Mesenchymal stem cell (in vitro differentiated cells and primary cell): ENCODE measurements around the gene ZYG11A.
"Not testable (repeated sequence)": the region's sequence is repeated elsewhere in the genome, so short reads cannot be mapped to it uniquely, and the experiment has no call there.

Source experiments
- DNase-seq: peaks from one replicate; pipeline ENCODE4 v3.0.0-alpha.2; 2013
- H2AFZ ChIP-seq: one replicate; pipeline ENCODE4 v1.6.1; 2013; ENCODE audit warnings: low read depth, mild to moderate bottlenecking, control low read depth, inconsistent platforms, low read length, moderate library complexity
- H2AK5ac ChIP-seq: 2 replicates; pipeline ENCODE4 v1.6.1; 2013; ENCODE audit warnings: low read length, moderate library complexity, mild to moderate bottlenecking, inconsistent platforms; ENCODE audit not compliant: severe bottlenecking
- H2BK120ac ChIP-seq: one replicate; pipeline ENCODE4 v1.6.1; 2013; ENCODE audit warnings: low read depth, mild to moderate bottlenecking, inconsistent platforms, low read length, moderate library complexity
- H2BK12ac ChIP-seq, 2 experiments: one replicate each; pipeline ENCODE4 v1.6.1; 2013; ENCODE audit warnings: inconsistent platforms in 2 of 2, low read length in 2 of 2, mild to moderate bottlenecking in 2 of 2, moderate library complexity in 2 of 2, control low read depth in 1 of 2
- H2BK15ac ChIP-seq: one replicate; pipeline ENCODE4 v1.6.1; 2013; ENCODE audit warnings: mild to moderate bottlenecking, low read depth, inconsistent platforms; ENCODE audit not compliant: poor library complexity, severe bottlenecking
- H2BK5ac ChIP-seq: 2 replicates; pipeline ENCODE4 v1.6.1; 2013; ENCODE audit warnings: low read depth, mild to moderate bottlenecking, low read length, control low read depth, inconsistent platforms; ENCODE audit not compliant: poor library complexity, severe bottlenecking
- H3K14ac ChIP-seq, 2 experiments: one replicate each; pipeline ENCODE4 v1.6.1; 2013; ENCODE audit warnings: inconsistent platforms in 2 of 2, low read length in 2 of 2, control low read depth in 1 of 2, mild to moderate bottlenecking in 1 of 2, moderate library complexity in 1 of 2
- H3K18ac ChIP-seq, 2 experiments: one replicate each; pipeline ENCODE4 v1.6.1; 2013; ENCODE audit warnings: inconsistent platforms in 2 of 2, low read length in 2 of 2, control low read depth in 1 of 2, low read depth in 1 of 2, mild to moderate bottlenecking in 1 of 2
- H3K23ac ChIP-seq, 2 experiments: one replicate each; pipeline ENCODE4 v1.6.1; 2013; ENCODE audit warnings: inconsistent platforms in 2 of 2, low read length in 2 of 2, mild to moderate bottlenecking in 2 of 2, moderate library complexity in 2 of 2, control low read depth in 1 of 2
- H3K27ac ChIP-seq: 2 replicates; pipeline ENCODE4 v1.5.1; 2013; ENCODE audit warnings: mild to moderate bottlenecking, moderate library complexity, low read length, control low read depth, inconsistent platforms; ENCODE audit not compliant: poor library complexity, severe bottlenecking
- H3K27me3 ChIP-seq, 2 experiments: 2 replicates each; pipeline versions ENCODE4 v1.6.1 to v1.7.0; 2013; ENCODE audit warnings: low read length in 2 of 2, mild to moderate bottlenecking in 2 of 2, moderate library complexity in 2 of 2, control low read depth in 1 of 2, inconsistent platforms in 1 of 2; ENCODE audit not compliant: control insufficient read depth in 1 of 2, insufficient read depth in 1 of 2
- H3K36me3 ChIP-seq, 2 experiments: 2 replicates each; pipeline versions ENCODE4 v1.6.1 to v1.7.0; 2013; ENCODE audit warnings: low read length in 2 of 2, control low read depth in 1 of 2, inconsistent platforms in 1 of 2, low read depth in 1 of 2, mild to moderate bottlenecking in 1 of 2; ENCODE audit not compliant: insufficient read depth in 2 of 2, control insufficient read depth in 1 of 2
- H3K4ac ChIP-seq, 2 experiments: one replicate each; pipeline ENCODE4 v1.6.1; 2013; ENCODE audit warnings: inconsistent platforms in 2 of 2, low read length in 2 of 2, mild to moderate bottlenecking in 2 of 2, moderate library complexity in 2 of 2, control low read depth in 1 of 2, low read depth in 1 of 2
- H3K4me1 ChIP-seq: 2 replicates; pipeline ENCODE4 v1.6.1; 2013; ENCODE audit warnings: low read depth, low read length, control low read depth; ENCODE audit not compliant: control insufficient read depth, insufficient read depth
- H3K4me2 ChIP-seq: 2 replicates; pipeline ENCODE4 v1.6.1; 2013; ENCODE audit warnings: low read length, mild to moderate bottlenecking, inconsistent platforms; ENCODE audit not compliant: poor library complexity, severe bottlenecking
- H3K4me3 ChIP-seq, 2 experiments: 2 replicates each; pipeline versions ENCODE4 v1.5.1 to v1.7.0; 2013; ENCODE audit warnings: low read length in 2 of 2, mild to moderate bottlenecking in 2 of 2, control low read depth in 1 of 2, low read depth in 1 of 2; ENCODE audit not compliant: insufficient read depth in 1 of 2
- H3K79me1 ChIP-seq: replicated peaks from 2 replicates; pipeline ENCODE4 v1.6.1; 2013; ENCODE audit warnings: mild to moderate bottlenecking, control low read depth, low read length, inconsistent platforms; ENCODE audit not compliant: poor library complexity, severe bottlenecking
- H3K9ac ChIP-seq: 2 replicates; pipeline ENCODE4 v1.7.0; 2013; ENCODE audit warnings: mild to moderate bottlenecking, low read length, moderate library complexity
- H3K9me3 ChIP-seq: 2 replicates; pipeline ENCODE4 v1.7.0; 2013; ENCODE audit warnings: mild to moderate bottlenecking, low read length; ENCODE audit not compliant: control insufficient read depth
- H4K8ac ChIP-seq: one replicate; pipeline ENCODE4 v1.6.1; 2013; ENCODE audit warnings: inconsistent platforms, mild to moderate bottlenecking, low read length, moderate library complexity
- H4K91ac ChIP-seq: one replicate; pipeline ENCODE4 v1.6.1; 2013; ENCODE audit warnings: mild to moderate bottlenecking, low read length, inconsistent platforms
- WGBS: methylation state at CpG from one replicate; pipeline ENCODE4 v1.1.7; 2013; ENCODE audit warnings: mixed read lengths; 5-methylcytosine and 5-hydroxymethylcytosine counted together

Gene ZYG11A

GRCh38 chr1:52825868-52826267, 16.7 kb upstream of the ZYG11A start:
- H3K4me2 ChIP-seq = no peak overlapping the region
- H3K4me3 ChIP-seq = no peak overlapping the region
- no peak overlapping the region for H3K18ac ChIP-seq
- no peak overlapping the region for H2BK15ac ChIP-seq
- no peak overlapping the region for H3K27ac ChIP-seq
- no peaks in the 10 kb centered on the region for H3K9me3 ChIP-seq
- no peak overlapping the region for H2BK12ac ChIP-seq
- no CpG with 5 or more reads among the region's 1 CpG for WGBS
- peak; percentile 32 for DNase-seq
- no peak overlapping the region for H2AFZ ChIP-seq
- H4K8ac ChIP-seq = no peak overlapping the region
- peaks cover under 1 to 36% of the 10 kb centered on the region in 2 experiments for H3K36me3 ChIP-seq
- H3K14ac ChIP-seq = no peak overlapping the region
- no peak overlapping the region for H2BK5ac ChIP-seq
- no peak overlapping the region for H4K91ac ChIP-seq
- no peak overlapping the region for H3K23ac ChIP-seq
- no peak overlapping the region for H2AK5ac ChIP-seq
- H3K4ac ChIP-seq = no peak overlapping the region
- H3K27me3 ChIP-seq = no peaks in the 10 kb centered on the region
- no peaks in the 10 kb centered on the region for H3K4me1 ChIP-seq
- no peak overlapping the region for H2BK120ac ChIP-seq
- no peak overlapping the region for H3K9ac ChIP-seq
- H3K79me1 ChIP-seq = no peaks in the 10 kb centered on the region

DNA sequence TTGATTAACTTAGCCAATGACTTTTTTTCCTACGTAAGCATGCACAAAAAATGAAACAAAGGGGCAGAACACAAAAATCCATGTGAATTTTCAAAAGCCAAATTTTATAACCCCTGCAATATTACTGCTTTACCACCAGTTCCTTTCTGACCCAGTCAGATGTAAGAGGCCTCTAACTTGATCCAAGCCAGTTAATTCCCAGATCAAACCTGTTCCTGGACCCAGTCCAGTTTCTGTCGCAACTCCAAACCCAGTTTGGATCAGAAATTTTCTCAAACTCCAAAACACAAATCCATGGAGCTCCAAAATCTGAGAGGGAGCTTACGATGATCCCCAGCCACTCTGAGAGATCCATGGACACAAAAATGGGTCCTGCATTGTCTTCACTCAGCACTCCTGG, 7.8 kb upstream of the ZYG11A start:
- H3K14ac ChIP-seq = no peak overlapping the region
- H3K27ac ChIP-seq = no peak overlapping the region
- no peak for DNase-seq
- no peak overlapping the region for H4K8ac ChIP-seq
- H3K4me2 ChIP-seq = no peak overlapping the region
- no peak overlapping the region for H2BK15ac ChIP-seq
- H2BK5ac ChIP-seq = no peak overlapping the region
- no peak overlapping the region for H4K91ac ChIP-seq
- no peak overlapping the region for H3K23ac ChIP-seq
- H3K4me1 ChIP-seq = no peaks in the 10 kb centered on the region
- no peak overlapping the region for H2AK5ac ChIP-seq
- H3K4me3 ChIP-seq = no peak overlapping the region
- H3K4ac ChIP-seq = no peak overlapping the region
- H3K9ac ChIP-seq = no peak overlapping the region
- H2AFZ ChIP-seq = no peak overlapping the region
- no peak overlapping the region for H2BK12ac ChIP-seq
- no peaks in the 10 kb centered on the region for H3K79me1 ChIP-seq
- WGBS = 97% methylated on average over 3 of the region's 3 CpGs
- no peaks in the 10 kb centered on the region for H3K9me3 ChIP-seq
- peaks cover 0 to 5% of the 10 kb centered on the region in 2 experiments for H3K27me3 ChIP-seq
- H3K36me3 ChIP-seq = no peaks in the 10 kb centered on the region
- H2BK120ac ChIP-seq = no peak overlapping the region
- no peak overlapping the region for H3K18ac ChIP-seq

DNA sequence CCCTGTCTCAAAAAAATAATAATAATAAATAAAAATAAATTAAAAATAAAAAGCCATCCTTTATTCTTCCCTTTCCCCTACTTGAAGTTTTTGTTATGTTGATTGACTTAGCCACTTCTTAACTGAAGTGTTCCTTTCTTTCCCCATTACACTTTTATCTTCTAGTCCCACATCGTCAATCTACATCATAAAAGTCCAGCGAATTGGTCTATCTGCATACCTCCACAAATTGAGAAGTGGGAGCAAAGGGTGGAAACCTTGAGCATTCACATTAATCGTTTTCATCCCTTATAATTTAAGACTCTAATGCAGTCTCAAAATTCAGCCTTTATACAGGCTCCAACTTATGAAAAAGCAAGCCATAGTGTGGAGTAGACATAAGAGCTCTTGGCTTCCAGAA, 6.5 kb upstream of the ZYG11A start:
- H3K14ac ChIP-seq = no peak overlapping the region
- no peaks in the 10 kb centered on the region for H3K79me1 ChIP-seq
- no peak overlapping the region for H2AFZ ChIP-seq
- no peak overlapping the region for H2BK12ac ChIP-seq
- no peaks in the 10 kb centered on the region for H3K9me3 ChIP-seq
- DNase-seq = no peak
- no peak overlapping the region for H3K4me2 ChIP-seq
- H3K27me3 ChIP-seq = peaks cover 0 to 5% of the 10 kb centered on the region in 2 experiments
- no peak overlapping the region for H3K9ac ChIP-seq
- no peaks in the 10 kb centered on the region for H3K4me1 ChIP-seq
- no peak overlapping the region for H2BK15ac ChIP-seq
- no peak overlapping the region for H3K4me3 ChIP-seq
- no peak overlapping the region for H2BK5ac ChIP-seq
- H2BK120ac ChIP-seq = no peak overlapping the region
- H4K91ac ChIP-seq = no peak overlapping the region
- H4K8ac ChIP-seq = no peak overlapping the region
- no peak overlapping the region for H3K23ac ChIP-seq
- WGBS = 55% methylated on average over 2 of the region's 3 CpGs
- no peak overlapping the region for H3K4ac ChIP-seq
- H3K27ac ChIP-seq = no peak overlapping the region
- H3K36me3 ChIP-seq = no peaks in the 10 kb centered on the region
- H3K18ac ChIP-seq = no peak overlapping the region
- no peak overlapping the region for H2AK5ac ChIP-seq

- not testable (repeated sequence) for H3K23ac ChIP-seq, H3K18ac ChIP-seq, H3K4ac ChIP-seq, H3K27ac ChIP-seq, H3K79me1 ChIP-seq, H3K4me3 ChIP-seq, H2BK120ac ChIP-seq, H3K9ac ChIP-seq, H2BK15ac ChIP-seq, H2AFZ ChIP-seq, H3K36me3 ChIP-seq, DNase-seq, H4K8ac ChIP-seq, H2AK5ac ChIP-seq, H3K9me3 ChIP-seq, H2BK12ac ChIP-seq, H3K4me2 ChIP-seq, H2BK5ac ChIP-seq, H3K14ac ChIP-seq, H4K91ac ChIP-seq
- peaks cover 0 to 14% of the 10 kb centered on the region in 2 experiments for H3K27me3 ChIP-seq
- H3K4me1 ChIP-seq = peaks cover 10% of the 10 kb centered on the region
- WGBS = 98% methylated on average over 10 of the region's 10 CpGs
Observed at GRCh38 chr1:52839175-52839574, 3.4 kb upstream of the ZYG11A start.
